Glomerular visceral epithelial cell (primary cell): ENCODE data around the gene OR8D2.
"Not testable (repeated sequence)": the region's sequence is repeated elsewhere in the genome, so short reads cannot be mapped to it uniquely, and the experiment has no call there.

Source experiments
- DNase-seq: peaks from one replicate; pipeline ENCODE4 v3.0.0-alpha.2; 2016; ENCODE audit errors: extremely low spot score

The OR8D2 gene

DNA sequence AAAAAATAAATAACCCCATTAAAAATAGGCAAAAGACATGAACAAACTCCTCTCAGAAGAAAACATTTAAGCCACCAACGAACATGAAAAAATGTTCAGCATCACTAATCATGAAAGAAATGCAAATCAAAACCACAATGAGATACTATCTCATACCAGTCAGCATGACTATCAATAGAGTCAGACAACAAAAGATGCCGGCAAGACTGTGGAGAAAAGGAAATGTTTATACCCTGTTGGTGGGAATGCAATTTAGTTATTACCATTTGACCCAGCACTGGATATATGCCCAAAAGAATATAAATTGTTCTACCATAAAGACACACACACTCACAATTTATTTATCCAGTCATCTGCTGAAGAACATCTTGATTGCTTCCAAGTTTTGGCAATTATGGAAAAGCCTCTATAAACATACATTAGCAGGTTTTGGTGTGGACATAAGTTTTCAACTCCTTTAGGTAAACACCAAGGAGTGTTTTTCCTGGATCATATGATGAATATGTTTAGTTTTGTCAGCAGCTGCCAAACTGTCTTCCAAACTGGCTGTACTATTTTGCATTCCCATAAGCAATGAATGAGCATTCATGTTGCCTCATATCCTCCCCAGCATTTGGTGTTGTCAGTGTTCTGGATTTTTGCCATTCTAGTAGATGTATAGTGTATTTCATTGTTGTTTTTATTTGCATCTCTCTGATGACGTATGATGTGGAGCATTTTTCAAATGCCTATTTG lies 34.2 kb downstream of the OR8D2 start:
- no peak for DNase-seq

DNA sequence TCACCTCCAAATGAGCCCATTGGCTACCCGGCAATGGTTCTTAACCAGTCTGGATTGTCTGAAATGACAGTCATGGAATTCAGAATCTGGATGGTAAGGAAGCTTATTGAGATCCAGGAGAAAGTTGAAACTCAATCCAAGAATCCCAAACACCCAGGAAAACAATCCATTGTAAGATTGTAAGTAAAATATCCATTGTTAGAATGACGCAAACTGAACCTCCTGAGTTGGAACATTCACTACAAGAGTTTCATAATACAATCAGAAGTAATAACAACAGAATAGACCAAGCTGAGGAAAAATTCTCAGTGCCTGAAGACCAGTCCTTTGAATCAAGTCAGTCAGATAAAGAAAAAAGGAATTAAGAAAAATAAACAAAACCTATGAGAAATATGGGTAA lies 41.7 kb downstream of the OR8D2 start:
- DNase-seq, result no peak

DNA sequence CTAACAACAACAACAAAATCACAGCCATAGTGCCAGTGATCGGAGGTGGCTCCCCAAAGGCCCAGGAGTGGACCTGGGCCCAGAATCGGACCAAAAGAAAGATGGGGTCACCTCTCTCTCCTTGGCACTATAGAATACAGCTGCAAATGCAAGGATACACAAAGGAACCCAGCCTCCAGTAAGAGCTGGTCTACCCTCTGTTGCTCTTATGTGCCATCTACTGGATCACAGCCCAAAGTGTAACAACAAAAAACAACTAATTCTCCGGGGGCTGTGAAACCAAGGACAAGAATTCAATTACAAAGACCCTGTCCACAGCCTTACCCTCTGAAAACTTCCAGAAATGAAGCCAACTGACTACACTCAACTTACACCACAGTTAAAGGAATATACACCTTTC lies 42.2 kb downstream of the OR8D2 start:
- DNase-seq, result no peak

DNA sequence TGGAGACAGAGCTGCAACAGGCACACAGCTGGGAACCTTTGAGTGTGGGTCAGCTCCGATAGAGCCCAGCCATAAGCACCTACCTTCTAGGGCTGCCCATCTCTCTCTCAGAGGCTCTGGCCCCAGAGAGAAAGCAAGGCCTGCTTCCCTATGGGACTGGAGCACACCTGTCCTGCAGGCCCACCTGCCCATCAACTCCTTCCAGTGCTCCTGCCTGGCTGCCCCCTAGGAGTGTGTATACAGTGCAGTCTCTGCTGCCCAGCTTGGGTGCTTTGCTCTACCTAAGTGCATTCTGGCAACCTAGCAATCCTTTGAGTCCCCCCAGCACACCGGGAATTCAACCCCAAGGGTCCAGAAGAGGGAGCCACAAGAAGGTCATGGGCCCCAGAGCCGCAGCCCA lies 42.8 kb downstream of the OR8D2 start:
- no peak for DNase-seq

DNA sequence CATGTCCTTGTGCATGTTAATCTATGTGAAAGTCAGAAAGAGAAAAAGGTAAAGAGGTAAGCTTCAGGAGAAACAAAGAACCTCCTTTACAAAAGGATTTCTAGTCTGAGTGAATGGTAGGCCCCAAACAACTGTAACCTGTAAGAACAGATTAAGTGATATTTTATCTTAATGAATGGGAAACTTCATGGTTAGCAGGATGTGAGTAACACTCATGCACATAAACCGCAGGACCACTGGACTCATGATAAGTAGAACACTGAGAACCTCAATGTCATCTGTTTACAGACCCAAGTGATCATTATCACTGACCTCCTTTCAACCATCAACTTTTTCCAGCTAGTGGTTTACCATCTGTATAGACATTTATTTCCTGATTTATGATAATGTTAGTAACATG lies 43.9 kb downstream of the OR8D2 start:
- DNase-seq, result no peak

DNA sequence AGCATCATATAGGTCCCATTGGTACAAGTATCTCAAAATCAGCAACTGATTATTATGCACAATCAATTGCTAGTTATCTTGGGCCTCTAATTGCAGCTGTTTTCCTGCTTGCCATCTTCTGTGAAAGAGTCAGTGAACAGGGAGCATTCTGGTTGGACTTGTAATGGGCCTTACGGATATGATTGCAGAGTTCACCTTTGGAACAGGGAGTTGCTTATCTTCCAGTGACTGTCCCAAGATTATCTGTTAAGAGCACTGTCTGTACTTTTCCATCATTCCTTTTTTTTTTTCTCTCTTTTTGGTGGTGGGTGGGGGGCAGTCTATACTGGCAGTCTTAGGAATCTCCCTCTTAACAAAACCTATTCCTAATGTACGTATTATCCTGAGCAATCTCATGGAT lies 46.0 kb downstream of the OR8D2 start:
- DNase-seq, result no peak

DNA sequence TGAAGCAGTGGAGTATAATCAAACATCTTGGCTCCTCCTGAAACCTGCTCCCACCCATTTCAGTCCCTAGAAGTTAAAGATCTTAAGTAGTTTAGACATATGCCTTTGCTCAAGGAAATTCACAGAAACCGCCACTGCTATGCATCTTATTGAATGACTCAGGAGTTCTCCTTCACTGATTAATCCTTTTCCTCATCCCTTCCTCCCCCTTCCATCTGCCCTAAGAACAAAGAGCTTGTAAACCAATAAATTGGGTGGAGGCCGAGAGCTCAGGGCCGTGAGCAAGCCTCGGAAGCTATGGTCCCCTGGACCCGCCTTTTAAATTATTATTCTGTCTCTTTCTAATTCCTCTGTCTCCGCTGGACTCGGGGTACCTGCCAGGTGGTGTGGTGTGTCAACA lies 49.1 kb downstream of the OR8D2 start:
- DNase-seq, result not testable (repeated sequence)
